Panc1 (cell line): ENCODE data around the gene TRNAU1AP. TPM values are rescaled to one million over a fixed set of nuclear protein-coding genes. Genes with fewer than 3 reads are reported as not detected.

Experiments
- ATAC-seq: fragments of 200-7000 bp; cut with Tn5 transposase; 2 replicates; pipeline ENCODE4 v1.9.1; 2020; ENCODE audit warnings: mild to moderate bottlenecking, moderate library complexity
- BruUV-seq: library from RNA; stranded (reverse); fragments of 400-500 nt; replicated peaks from 2 replicates; lab custom pipeline; 2021; lab: Mats Ljungman, UMichigan
- CTCF ChIA-PET: fragments of 300-600 bp; sonication (Branson Sonifier 250); formaldehyde crosslinking; loops from one replicate; lab custom pipeline; 2022; ENCODE audit warnings: antibody characterized with exemption; lab: Charles Lee
- POLR2A ChIA-PET: fragments of 300-600 bp; sonication (Branson Sonifier 250); formaldehyde crosslinking; loops from one replicate; lab custom pipeline; 2022; ENCODE audit warnings: antibody characterized with exemption; lab: Charles Lee
- DNase-seq: peaks from one replicate; pipeline ENCODE4 v3.0.0-alpha.2; 2010; ENCODE audit warnings: low read depth, low spot score
- H3K27ac ChIP-seq: 2 replicates; pipeline ENCODE4 v1.5.1; 2011; ENCODE audit warnings: mild to moderate bottlenecking, low read length, inconsistent platforms
- H3K27me3 ChIP-seq: fragments of 200-500 bp; sonication (Bioruptor generic); 2 replicates; pipeline ENCODE4 v1.6.0; 2014; ENCODE audit warnings: low read length, inconsistent platforms; ENCODE audit not compliant: control insufficient read depth, insufficient read depth
- H3K36me3 ChIP-seq: fragments of 200-500 bp; sonication (Bioruptor generic); 2 replicates; pipeline ENCODE4 v1.5.1; 2014; ENCODE audit warnings: inconsistent platforms, mild to moderate bottlenecking, low read length, moderate library complexity; ENCODE audit not compliant: control insufficient read depth, insufficient read depth
- H3K4me1 ChIP-seq: 2 replicates; pipeline ENCODE4 v1.5.1; 2011; ENCODE audit warnings: inconsistent platforms, mild to moderate bottlenecking, low read length, moderate library complexity; ENCODE audit not compliant: control insufficient read depth, insufficient read depth
- H3K4me3 ChIP-seq, 2 experiments: 2 replicates each; pipeline ENCODE4 v1.5.1; 2011 to 2012; ENCODE audit warnings: low read depth in 2 of 2, low read length in 2 of 2, mild to moderate bottlenecking in 2 of 2, inconsistent platforms in 1 of 2, moderate library complexity in 1 of 2
- H3K9me3 ChIP-seq: fragments of 200-500 bp; sonication (Bioruptor generic); 2 replicates; pipeline ENCODE4 v1.5.1; 2014; ENCODE audit warnings: low read depth, mild to moderate bottlenecking, inconsistent platforms, low read length, moderate library complexity; ENCODE audit not compliant: control insufficient read depth, insufficient read depth
- CTCF ChIP-seq: fragments of 450-650 bp; IDR thresholded peaks from 2 replicates; pipeline ENCODE4 v1.5.1; 2017; ENCODE audit warnings: mild to moderate bottlenecking
- POLR2AphosphoS5 ChIP-seq: IDR thresholded peaks from 2 replicates; pipeline ENCODE4 v1.6.1; 2012; ENCODE audit warnings: mild to moderate bottlenecking, low read depth, low read length, moderate library complexity
- REST ChIP-seq, 2 experiments: IDR thresholded peaks; 2 replicates each; pipeline ENCODE4 v1.6.1; 2011 to 2012; ENCODE audit warnings: low read depth in 2 of 2, control low read depth in 1 of 2, low read length in 1 of 2, mild to moderate bottlenecking in 1 of 2, moderate library complexity in 1 of 2; ENCODE audit not compliant: insufficient read depth in 1 of 2
- SIN3A ChIP-seq: IDR thresholded peaks from 2 replicates; pipeline ENCODE4 v1.6.1; 2012; ENCODE audit warnings: low read depth, mild to moderate bottlenecking, low read length, moderate library complexity, borderline replicate concordance; ENCODE audit not compliant: insufficient read depth
- TCF7L2 ChIP-seq: IDR thresholded peaks from 2 replicates; pipeline ENCODE4 v1.6.1; 2011; ENCODE audit warnings: mild to moderate bottlenecking, low read depth, low read length, inconsistent platforms
- in situ Hi-C: cut with HindIII; loops from 2 replicates; pipeline ENCODE4 v1.10.0; 2016; ENCODE audit warnings: low sequenced_read_pairs, low pct_unique_long_range_greater_than_20kb
- intact Hi-C: fragments of 100-400 bp; cut with micrococcal nuclease; formaldehyde crosslinking; loops from one replicate; pipeline ENCODE4 v1.10.0; 2022; ENCODE audit not compliant: unreplicated experiment
- total RNA-seq: library from RNA; stranded (reverse); gene quantifications from one replicate; pipeline ENCODE4 v1.2.1, GENCODE V29; 2021; ENCODE audit not compliant: unreplicated experiment

TRNAU1AP gene
- total RNA-seq, 1 experiment from 2014 or later, result 39.1 TPM

- ChIA-PET POLR2A (interaction anchor here (0.6 kb wide), 1 partner anchor 19 kb away, joined by 4 read pairs; no protein-coding TSS in a partner anchor), CTCF (interaction anchor here (0.6 kb wide), 1 partner anchor 59 kb away, joined by 4 read pairs; no protein-coding TSS in a partner anchor)
- TF ChIP-seq SIN3A (0 out of 2 replicates have a peak, but pooled peaks have one; percentile 26), POLR2AphosphoS5 (peak; percentile 63), TCF7L2 (no peak)
These were observed 25.1 kb downstream of the TRNAU1AP start for GRCh38 chr1:28577738-28578536.

DNA sequence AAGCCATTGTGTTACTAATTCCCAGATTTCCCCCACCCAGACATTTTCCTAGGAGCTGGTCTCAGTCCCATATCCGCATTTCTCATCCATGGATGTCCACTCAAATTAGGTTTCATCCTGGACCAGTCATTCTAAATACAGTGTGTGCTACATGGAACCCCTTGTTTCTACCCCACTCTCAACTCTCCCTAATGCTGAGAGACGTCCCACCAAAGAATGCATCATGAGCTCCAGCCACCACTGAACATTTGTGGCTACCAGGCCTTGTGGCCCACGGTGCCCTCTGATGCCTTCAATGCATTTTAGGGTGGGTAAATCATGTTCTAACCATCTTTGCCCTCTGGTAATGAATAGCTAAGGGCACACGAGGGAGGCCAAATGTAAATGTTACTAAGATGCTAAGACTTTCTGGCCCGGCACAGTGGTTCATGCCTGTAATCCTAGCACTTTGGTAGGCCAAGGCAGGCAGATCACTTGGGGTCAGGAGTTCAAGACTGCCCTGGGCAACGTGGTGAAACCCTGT, 25.9 kb downstream of the TRNAU1AP start:
- ATAC-seq, result no peak
- peaks cover 4% of the 10 kb centered on the region for H3K4me1 ChIP-seq
- TF ChIP-seq POLR2AphosphoS5, result no peak
- TF ChIP-seq REST (IDR thresholded peaks at IDR 0.05; ENCODE audit: insufficient read depth in 1 of 2, low read depth in 2 of 2, low read length in 1 of 2), result no peak
- no peak for TF ChIP-seq CTCF
- TF ChIP-seq SIN3A, result no peak
- no peak for TF ChIP-seq TCF7L2
- DNase-seq, result no peak
- peaks cover 15% of the 10 kb centered on the region for H3K36me3 ChIP-seq
- H3K27ac ChIP-seq, result no peak overlapping the region
- intact Hi-C loops (no loop called here), in situ Hi-C loops (no loop called here)
- POLR2A ChIA-PET, result interaction anchor here (0.5 to 0.9 kb wide), 2 partner anchors 53 to 340 kb away, joined by 6 to 14 read pairs; no protein-coding TSS in a partner anchor
- BruUV-seq, result no TSS peak
- no peaks in the 10 kb centered on the region for H3K9me3 ChIP-seq
- H3K27me3 ChIP-seq, result no peaks in the 10 kb centered on the region
- H3K4me3 ChIP-seq, result no peak overlapping the region
- CTCF ChIA-PET, result interaction anchor here (0.6 kb wide), 1 partner anchor 60 kb away, joined by 4 read pairs; no protein-coding TSS in a partner anchor

More at GRCh38 chr1:28577738-28578536, 25.1 kb downstream of the TRNAU1AP start:
- Histone ChIP-seq H3K9me3 (no peaks in the 10 kb centered on the region), H3K27me3 (no peaks in the 10 kb centered on the region), H3K36me3 (peaks cover 15% of the 10 kb centered on the region), H3K4me1 (peaks cover 4% of the 10 kb centered on the region), H3K4me3 (no peak overlapping the region), H3K27ac (no peak overlapping the region)
- intact Hi-C loops (no loop called here), in situ Hi-C loops (no loop called here)
- DNase-seq, result no peak
- no peak for ATAC-seq
- no TSS peak for BruUV-seq
